GM18858 (cell line): ENCODE measurements around the gene CAB39.
"Not testable (repeated sequence)": the region's sequence is repeated elsewhere in the genome, so short reads cannot be mapped to it uniquely, and the experiment has no call there.

ENCODE experiments used
- ATAC-seq: cut with Tn5 transposase; IDR thresholded peaks from one replicate; pipeline ENCODE4 v1.9.1; 2021; ENCODE audit not compliant: unreplicated experiment

Gene CAB39

GRCh38 chr2:230682546-230682945, 30.1 kb upstream of the CAB39 start:
- no peak for ATAC-seq

GRCh38 chr2:230684270-230685168, 28.1 kb upstream of the CAB39 start:
- no peak for ATAC-seq

GRCh38 chr2:230685178-230685577, 27.5 kb upstream of the CAB39 start:
- ATAC-seq = no peak

DNA sequence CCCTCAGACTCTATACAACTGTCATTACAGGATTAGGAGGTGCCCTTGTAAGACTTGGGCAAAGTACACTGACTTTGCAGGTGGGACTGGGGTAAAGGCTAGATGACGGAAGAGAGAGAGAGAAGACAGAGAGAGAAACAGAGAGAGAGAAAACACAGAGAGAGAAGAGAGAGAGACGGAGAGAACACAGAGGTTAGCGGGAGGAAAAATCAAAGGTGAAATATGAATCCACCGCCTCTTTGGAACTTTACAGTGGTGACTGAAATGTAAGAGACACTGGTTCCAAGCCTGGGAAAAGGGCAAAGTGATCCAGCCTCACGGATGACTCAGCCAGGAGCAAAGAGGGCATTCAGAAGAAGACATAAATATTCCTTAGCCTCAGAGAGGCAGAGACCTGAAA, 25.1 kb upstream of the CAB39 start:
- no peak for ATAC-seq

DNA sequence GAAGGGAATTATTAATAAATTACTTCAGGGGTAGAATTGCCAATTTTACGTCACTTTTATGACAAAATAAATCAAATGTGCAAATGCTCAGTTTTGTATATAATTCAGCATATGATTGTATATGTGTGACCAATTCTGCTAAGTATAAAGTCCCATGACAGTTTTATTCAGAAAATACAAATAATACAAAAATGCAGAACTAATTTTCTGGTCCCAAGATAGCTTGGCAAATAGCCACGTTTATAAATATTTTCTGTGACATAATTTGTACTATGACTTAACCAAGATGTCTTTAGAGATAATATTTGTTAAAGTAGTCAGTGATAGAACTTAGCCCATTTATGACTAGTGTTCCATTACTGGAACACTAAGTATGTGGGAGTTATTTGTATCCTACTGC, 24.2 kb upstream of the CAB39 start:
- no peak for ATAC-seq

DNA sequence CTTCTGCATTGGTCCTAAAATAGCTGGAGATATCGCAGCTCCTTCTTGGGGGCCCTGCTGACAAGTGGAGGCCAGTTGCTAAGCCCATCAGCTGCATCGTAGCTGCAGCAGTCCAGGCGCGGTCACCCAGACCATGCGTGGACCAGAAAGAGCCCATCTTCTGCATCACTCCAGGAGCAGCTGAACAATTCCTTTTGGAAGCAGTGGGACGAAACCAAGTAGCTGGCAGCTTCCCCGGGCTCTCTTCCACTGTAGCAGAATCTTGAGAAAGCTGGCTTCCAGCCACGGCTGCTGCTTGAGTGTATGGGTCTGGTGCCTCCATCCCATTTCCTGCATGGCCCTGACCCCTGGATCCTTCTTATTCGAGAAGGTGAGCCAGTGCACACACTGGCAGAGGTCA, 22.2 kb upstream of the CAB39 start:
- ATAC-seq = no peak

- ATAC-seq = no peak
Observed at GRCh38 chr2:230691005-230691647, 21.5 kb upstream of the CAB39 start.

- no peak for ATAC-seq
Observed at GRCh38 chr2:230692760-230693159, 19.9 kb upstream of the CAB39 start.

DNA sequence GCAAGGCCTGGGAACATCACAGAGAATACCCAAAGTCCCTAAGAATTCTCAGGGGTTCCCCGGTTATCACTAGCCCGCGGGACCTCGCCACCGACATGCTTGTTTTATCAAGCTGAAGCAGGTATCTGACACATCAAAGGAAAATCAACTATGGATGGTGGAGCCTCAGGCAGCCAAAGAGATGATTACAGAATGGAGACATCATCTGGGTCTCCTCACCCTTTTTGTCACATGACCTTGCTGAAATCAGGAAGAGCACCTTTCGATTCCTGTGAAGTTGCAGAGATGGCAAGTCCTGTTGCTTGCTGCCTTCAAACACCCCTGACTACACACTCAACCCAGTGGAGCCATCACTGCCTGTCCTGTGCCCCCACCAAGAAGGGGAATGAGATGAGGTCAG, 19.2 kb upstream of the CAB39 start:
- ATAC-seq = no peak

DNA sequence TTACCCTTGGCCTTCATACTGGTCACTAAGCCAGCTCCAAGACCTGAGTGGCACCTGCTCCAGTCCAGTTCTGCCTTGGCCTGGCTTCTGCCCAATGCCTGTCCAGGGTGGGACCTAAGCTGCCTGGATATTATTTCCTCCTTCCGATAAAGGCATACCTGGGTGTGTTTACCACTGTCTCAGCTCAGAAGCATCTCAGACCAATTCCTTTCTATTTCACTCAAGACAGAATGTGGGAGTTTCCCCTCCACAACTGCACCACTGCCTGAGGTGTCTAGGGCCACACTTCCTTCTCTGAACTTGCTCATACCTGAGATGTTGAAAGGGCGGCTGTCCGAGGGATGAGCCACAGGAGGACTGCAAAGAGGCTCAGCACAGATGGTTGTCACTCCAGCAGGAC, 18.4 kb upstream of the CAB39 start:
- ATAC-seq = no peak

- no peak for ATAC-seq
Observed at GRCh38 chr2:230695551-230695950, 17.1 kb upstream of the CAB39 start.

DNA sequence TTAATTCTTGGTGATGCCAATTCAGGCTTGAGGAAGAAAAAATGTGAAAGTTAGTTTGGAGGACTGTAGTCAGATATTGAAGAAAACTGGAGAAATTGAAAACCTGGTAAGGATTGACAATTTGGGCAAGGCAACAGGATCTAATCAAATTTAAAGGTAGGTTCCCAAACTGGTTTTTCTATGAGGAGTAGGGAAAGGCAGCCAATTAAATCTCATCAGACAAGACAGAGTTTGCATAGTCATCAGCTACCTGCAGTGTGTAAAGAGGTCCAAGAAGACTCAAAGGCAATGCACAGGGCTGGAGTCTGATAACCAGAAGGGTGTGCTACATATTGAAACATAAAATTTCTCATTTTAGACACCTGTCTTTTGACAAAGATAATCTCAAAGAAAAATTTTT, 16.0 kb upstream of the CAB39 start:
- ATAC-seq = no peak

- ATAC-seq = no peak
Observed at GRCh38 chr2:230697676-230698075, 15.0 kb upstream of the CAB39 start.

DNA sequence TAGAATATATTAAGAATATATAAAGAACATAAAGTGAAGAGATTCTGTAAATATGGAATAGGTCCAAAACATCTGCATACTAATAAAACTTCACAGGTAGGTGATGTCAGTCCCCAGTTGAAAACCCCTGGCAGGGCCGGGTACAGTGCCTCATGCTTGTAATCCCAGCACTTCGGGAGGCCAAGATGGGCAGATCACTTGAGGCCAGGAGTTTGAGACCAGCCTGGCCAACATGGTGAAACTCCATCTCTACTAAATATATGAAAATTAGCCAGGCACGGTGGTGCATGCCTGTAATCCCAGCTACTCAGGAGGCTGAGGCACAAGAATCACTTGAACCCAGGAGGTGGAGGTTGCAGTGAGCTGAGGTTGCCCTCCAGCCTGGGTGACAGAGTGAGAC, 13.9 kb upstream of the CAB39 start:
- ATAC-seq = not testable (repeated sequence)

DNA sequence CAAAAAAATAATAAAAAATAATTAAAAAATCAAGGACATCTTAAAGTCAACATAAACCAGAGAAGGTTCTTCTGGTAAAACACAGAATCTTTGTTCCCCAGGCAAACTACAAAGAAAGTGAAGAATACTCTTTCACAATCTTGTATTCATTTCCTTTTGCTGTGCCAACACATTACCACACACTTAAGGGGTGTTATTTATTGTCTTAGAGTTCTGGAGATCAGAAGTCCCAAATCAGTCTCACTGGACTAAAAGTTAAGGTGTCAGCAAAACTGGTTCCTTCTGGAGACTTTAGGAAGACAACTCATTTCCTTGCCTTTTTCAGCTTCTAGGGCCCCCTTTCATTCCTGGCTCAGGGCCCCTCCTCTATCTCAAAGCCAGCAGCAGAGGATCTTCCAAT, 12.2 kb upstream of the CAB39 start:
- ATAC-seq = no peak

DNA sequence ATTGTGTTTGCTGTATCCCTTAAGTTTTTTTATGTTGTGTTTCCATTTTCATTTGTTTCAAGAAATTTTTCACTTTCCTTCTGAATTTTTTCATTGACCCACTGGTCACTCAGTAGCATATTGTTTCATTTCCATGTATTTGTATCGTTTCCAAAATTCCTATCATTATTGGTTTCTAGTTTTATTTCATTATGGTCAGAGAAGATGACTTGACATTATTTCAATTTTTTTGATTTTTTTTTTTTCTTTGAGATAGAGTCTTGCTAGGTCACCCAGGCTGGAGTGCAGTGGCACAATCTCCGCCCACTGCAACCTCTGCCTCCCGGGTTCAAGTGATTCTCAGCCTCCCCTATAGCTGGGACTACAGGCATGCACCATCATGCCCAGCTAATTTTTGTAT, 11.3 kb upstream of the CAB39 start:
- no peak for ATAC-seq

- ATAC-seq = not testable (repeated sequence)
Observed at GRCh38 chr2:230702457-230702856, 10.2 kb upstream of the CAB39 start.

- no peak for ATAC-seq
Observed at GRCh38 chr2:230703514-230703913, 9.1 kb upstream of the CAB39 start.

DNA sequence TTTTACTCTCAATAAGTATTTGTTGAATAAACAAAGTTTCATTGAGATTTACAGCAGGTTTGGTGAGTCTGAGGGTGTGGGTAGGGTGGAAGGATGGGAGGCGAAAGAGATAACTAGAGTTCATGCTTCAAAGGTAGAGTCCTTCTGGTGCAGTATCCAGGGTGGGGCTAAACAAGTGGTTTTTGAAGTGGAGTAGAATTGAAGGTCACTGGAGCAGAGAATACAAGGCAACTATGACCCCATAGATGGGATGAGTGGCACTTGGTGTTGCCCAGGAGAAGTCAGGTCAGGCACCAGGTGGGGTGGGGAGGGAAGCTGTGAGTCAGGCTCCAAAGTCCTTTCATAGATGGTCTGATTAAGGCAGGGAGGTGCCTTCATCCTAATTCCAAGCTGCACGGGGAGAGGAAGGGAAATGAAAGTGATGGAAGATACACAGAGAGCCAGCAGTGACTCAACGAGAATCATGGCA, 6.6 kb upstream of the CAB39 start:
- ATAC-seq = no peak

- no peak for ATAC-seq
Observed at GRCh38 chr2:230706966-230707365, 5.7 kb upstream of the CAB39 start.

DNA sequence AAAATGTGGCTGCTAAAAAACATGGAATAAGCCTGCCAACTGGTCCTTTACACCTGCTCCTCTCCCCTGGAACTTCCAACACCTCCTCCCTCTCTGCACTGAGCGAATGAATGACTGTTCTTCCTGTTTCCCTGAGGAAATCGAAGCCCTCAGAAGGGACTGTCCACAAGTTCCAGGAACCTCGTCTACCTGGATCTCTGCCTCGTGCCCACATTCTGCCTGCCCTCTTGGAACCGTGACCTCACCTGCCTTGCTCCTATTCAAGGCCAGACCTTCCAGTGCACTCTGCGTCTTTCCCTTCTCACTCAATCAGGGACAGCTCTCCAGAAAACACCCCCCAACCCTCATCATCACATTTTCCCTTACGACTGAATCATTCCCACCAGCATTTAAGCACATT, 4.4 kb upstream of the CAB39 start:
- no peak for ATAC-seq

GRCh38 chr2:230711224-230711623, 1.4 kb upstream of the CAB39 start:
- ATAC-seq = no peak
